Measurements from ENCODE around the gene PEX14.

DNA sequence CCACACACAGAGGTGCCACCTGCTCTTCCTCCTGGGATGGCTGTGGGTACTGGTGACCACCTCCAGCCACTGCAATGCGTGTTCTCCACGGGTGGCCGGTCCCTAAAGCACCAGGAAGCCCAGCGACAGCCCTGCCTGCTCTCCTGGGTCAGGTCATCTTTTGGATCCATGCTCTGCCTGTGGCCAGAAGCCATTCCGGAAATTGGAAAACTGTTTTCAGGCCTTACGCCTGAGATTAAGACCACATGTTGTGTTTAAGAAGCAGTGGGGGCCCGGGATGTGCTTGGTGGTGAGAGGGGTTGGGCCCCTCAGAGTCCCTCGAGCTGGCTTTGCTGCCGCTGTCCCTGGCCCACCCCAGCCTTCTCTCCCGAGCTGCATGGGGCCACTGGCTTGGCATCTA, 150.8 kb downstream of the PEX14 start:
- TF ChIP-seq, protein P1, sequence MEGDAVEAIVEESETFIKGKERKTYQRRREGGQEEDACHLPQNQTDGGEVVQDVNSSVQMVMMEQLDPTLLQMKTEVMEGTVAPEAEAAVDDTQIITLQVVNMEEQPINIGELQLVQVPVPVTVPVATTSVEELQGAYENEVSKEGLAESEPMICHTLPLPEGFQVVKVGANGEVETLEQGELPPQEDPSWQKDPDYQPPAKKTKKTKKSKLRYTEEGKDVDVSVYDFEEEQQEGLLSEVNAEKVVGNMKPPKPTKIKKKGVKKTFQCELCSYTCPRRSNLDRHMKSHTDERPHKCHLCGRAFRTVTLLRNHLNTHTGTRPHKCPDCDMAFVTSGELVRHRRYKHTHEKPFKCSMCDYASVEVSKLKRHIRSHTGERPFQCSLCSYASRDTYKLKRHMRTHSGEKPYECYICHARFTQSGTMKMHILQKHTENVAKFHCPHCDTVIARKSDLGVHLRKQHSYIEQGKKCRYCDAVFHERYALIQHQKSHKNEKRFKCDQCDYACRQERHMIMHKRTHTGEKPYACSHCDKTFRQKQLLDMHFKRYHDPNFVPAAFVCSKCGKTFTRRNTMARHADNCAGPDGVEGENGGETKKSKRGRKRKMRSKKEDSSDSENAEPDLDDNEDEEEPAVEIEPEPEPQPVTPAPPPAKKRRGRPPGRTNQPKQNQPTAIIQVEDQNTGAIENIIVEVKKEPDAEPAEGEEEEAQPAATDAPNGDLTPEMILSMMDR (optimal IDR thresholded peaks at IDR 0.05 in 1 of 3, IDR thresholded peaks at IDR 0.05 in 1 of 3, conservative IDR thresholded peaks at IDR 0.05 in 1 of 3; ENCODE audit: extremely low read depth in 1 of 3, insufficient read depth in 2 of 3, low read length in 3 of 3), result no peak
- TF ChIP-seq EZH2 (IDR thresholded peaks at IDR 0.05; ENCODE audit: low read length), result no peak

Data from keratinocyte (primary cell).